HUES48 (cell line): ENCODE data around the gene ZNF524.
A peak's percentile ranks its signal among the peaks of the same experiment; 100 is the strongest.

Experiments
- H3K27ac ChIP-seq: one replicate; pipeline ENCODE4 v1.7.0; 2013; ENCODE audit warnings: low read depth, low read length, inconsistent platforms
- H3K27me3 ChIP-seq: 2 replicates; pipeline ENCODE4 v1.6.1; 2013; ENCODE audit warnings: mild to moderate bottlenecking, low read length; ENCODE audit not compliant: control insufficient read depth, insufficient read depth
- H3K36me3 ChIP-seq: 2 replicates; pipeline ENCODE4 v1.6.1; 2013; ENCODE audit warnings: low read length; ENCODE audit not compliant: control insufficient read depth, insufficient read depth
- H3K4me1 ChIP-seq: 2 replicates; pipeline ENCODE4 v1.6.1; 2013; ENCODE audit warnings: mild to moderate bottlenecking, low read length; ENCODE audit not compliant: control insufficient read depth, insufficient read depth
- H3K4me3 ChIP-seq: 2 replicates; pipeline ENCODE4 v1.5.1; 2013; ENCODE audit warnings: mild to moderate bottlenecking, low read depth, low read length
- H3K9ac ChIP-seq: 2 replicates; pipeline ENCODE4 v1.6.1; 2013; ENCODE audit warnings: mild to moderate bottlenecking, low read depth, low read length, moderate library complexity
- H3K9me3 ChIP-seq: 2 replicates; pipeline ENCODE4 v1.6.1; 2013; ENCODE audit warnings: low read length; ENCODE audit not compliant: control insufficient read depth, insufficient read depth

Gene ZNF524

GRCh38 chr19:55599842-55600661 is at the start of gene ZNF524:
TSS of gene ZNF524 (plus strand) at chr19:55600288. CDS start at chr19:55602113, 1,825 bp downstream.
- Histone ChIP-seq H3K36me3 (peaks cover 20% of the 10 kb centered on the region), H3K9ac (peak within 1 kb of the TSS; percentile 95), H3K4me3 (peak within 1 kb of the TSS; percentile 91), H3K9me3 (no peaks in the 10 kb centered on the region), H3K27me3 (no peaks in the 10 kb centered on the region), H3K27ac (peak within 1 kb of the TSS; percentile 100), H3K4me1 (peaks cover 13% of the 10 kb centered on the region)

- H3K9ac ChIP-seq: peak overlapping the region; percentile 58
- H3K4me3 ChIP-seq: peak overlapping the region; percentile 59
- no peaks in the 10 kb centered on the region for H3K9me3 ChIP-seq
- no peaks in the 10 kb centered on the region for H3K36me3 ChIP-seq
- H3K27ac ChIP-seq: peak overlapping the region; percentile 52
- H3K27me3 ChIP-seq: no peaks in the 10 kb centered on the region
- H3K4me1 ChIP-seq: peaks cover 26% of the 10 kb centered on the region
Observed at GRCh38 chr19:55550321-55550650, 49.8 kb upstream of the ZNF524 start.

GRCh38 chr19:55552206-55552605 is 47.9 kb upstream of the ZNF524 start:
- Histone ChIP-seq H3K9me3 (no peaks in the 10 kb centered on the region), H3K36me3 (no peaks in the 10 kb centered on the region), H3K4me1 (peaks cover 24% of the 10 kb centered on the region), H3K9ac (no peak overlapping the region), H3K4me3 (no peak overlapping the region), H3K27ac (no peak overlapping the region), H3K27me3 (no peaks in the 10 kb centered on the region)

- Histone ChIP-seq H3K9ac (no peak overlapping the region), H3K9me3 (no peaks in the 10 kb centered on the region), H3K27me3 (no peaks in the 10 kb centered on the region), H3K4me1 (peaks cover 22% of the 10 kb centered on the region), H3K36me3 (no peaks in the 10 kb centered on the region), H3K4me3 (no peak overlapping the region), H3K27ac (no peak overlapping the region)
Observed at GRCh38 chr19:55552620-55553019, 47.5 kb upstream of the ZNF524 start.

GRCh38 chr19:55553217-55554182 is 46.6 kb upstream of the ZNF524 start:
- H3K9ac ChIP-seq: no peak overlapping the region
- H3K27me3 ChIP-seq: no peaks in the 10 kb centered on the region
- no peak overlapping the region for H3K4me3 ChIP-seq
- H3K4me1 ChIP-seq: peaks cover 22% of the 10 kb centered on the region
- no peaks in the 10 kb centered on the region for H3K9me3 ChIP-seq
- H3K36me3 ChIP-seq: no peaks in the 10 kb centered on the region
- no peak overlapping the region for H3K27ac ChIP-seq

- no peaks in the 10 kb centered on the region for H3K36me3 ChIP-seq
- no peak overlapping the region for H3K4me3 ChIP-seq
- H3K4me1 ChIP-seq: peaks cover 22% of the 10 kb centered on the region
- H3K9ac ChIP-seq: no peak overlapping the region
- H3K27me3 ChIP-seq: no peaks in the 10 kb centered on the region
- no peaks in the 10 kb centered on the region for H3K9me3 ChIP-seq
- no peak overlapping the region for H3K27ac ChIP-seq
Observed at GRCh38 chr19:55554302-55554701, 45.8 kb upstream of the ZNF524 start.

GRCh38 chr19:55554741-55555152 is 45.3 kb upstream of the ZNF524 start:
- H3K27ac ChIP-seq: no peak overlapping the region
- no peak overlapping the region for H3K4me3 ChIP-seq
- H3K27me3 ChIP-seq: no peaks in the 10 kb centered on the region
- H3K36me3 ChIP-seq: no peaks in the 10 kb centered on the region
- no peak overlapping the region for H3K9ac ChIP-seq
- peaks cover 18% of the 10 kb centered on the region for H3K4me1 ChIP-seq
- no peaks in the 10 kb centered on the region for H3K9me3 ChIP-seq

- no peaks in the 10 kb centered on the region for H3K36me3 ChIP-seq
- H3K27me3 ChIP-seq: no peaks in the 10 kb centered on the region
- H3K9ac ChIP-seq: no peak overlapping the region
- no peaks in the 10 kb centered on the region for H3K9me3 ChIP-seq
- H3K4me1 ChIP-seq: no peaks in the 10 kb centered on the region
- no peak overlapping the region for H3K4me3 ChIP-seq
- H3K27ac ChIP-seq: no peak overlapping the region
Observed at GRCh38 chr19:55559684-55560083, 40.4 kb upstream of the ZNF524 start.

- no peak overlapping the region for H3K4me3 ChIP-seq
- no peaks in the 10 kb centered on the region; the same call in 1 of the 2 replicates for H3K27me3 ChIP-seq
- H3K9me3 ChIP-seq: no peaks in the 10 kb centered on the region
- no peaks in the 10 kb centered on the region for H3K4me1 ChIP-seq
- no peak overlapping the region for H3K9ac ChIP-seq
- no peak overlapping the region for H3K27ac ChIP-seq
- H3K36me3 ChIP-seq: no peaks in the 10 kb centered on the region
Observed at GRCh38 chr19:55563261-55563690, 36.8 kb upstream of the ZNF524 start.

- Histone ChIP-seq H3K4me1 (no peaks in the 10 kb centered on the region), H3K4me3 (no peak overlapping the region), H3K36me3 (no peaks in the 10 kb centered on the region), H3K27me3 (no peaks in the 10 kb centered on the region; the same call in 1 of the 2 replicates), H3K9ac (no peak overlapping the region), H3K27ac (no peak overlapping the region), H3K9me3 (no peaks in the 10 kb centered on the region)
Observed at GRCh38 chr19:55566823-55567222, 33.3 kb upstream of the ZNF524 start.
